Loucy (cell line): ENCODE measurements around the gene OAF.

Experiments used
- H2AFZ ChIP-seq: fragments of 200-600 bp; sonication (generic); 2 replicates; pipeline ENCODE4 v1.6.0; 2016; ENCODE audit warnings: antibody characterized with exemption, mild to moderate bottlenecking, low read length, moderate library complexity
- H3F3A ChIP-seq: fragments of 200-600 bp; 2 replicates; pipeline ENCODE4 v1.6.0; 2016; ENCODE audit warnings: antibody characterized with exemption, low read depth, mild to moderate bottlenecking
- H3K27me3 ChIP-seq: fragments of 200-600 bp; sonication (generic); 2 replicates; pipeline ENCODE4 v1.6.1; 2014; ENCODE audit warnings: low read length, mild to moderate bottlenecking; ENCODE audit not compliant: insufficient read depth, poor library complexity, severe bottlenecking
- H3K36me3 ChIP-seq: fragments of 200-600 bp; sonication (generic); 2 replicates; pipeline ENCODE4 v1.6.1; 2016; ENCODE audit warnings: low read length; ENCODE audit not compliant: insufficient read depth
- H3K4me1 ChIP-seq: fragments of 200-600 bp; sonication (generic); 2 replicates; pipeline ENCODE4 v1.5.1; 2014; ENCODE audit warnings: low read length, mild to moderate bottlenecking; ENCODE audit not compliant: insufficient read depth, poor library complexity, severe bottlenecking
- H3K4me2 ChIP-seq: fragments of 200-600 bp; sonication (generic); 2 replicates; pipeline ENCODE4 v1.6.0; 2014; ENCODE audit warnings: antibody characterized with exemption, low read length, low read depth, mild to moderate bottlenecking; ENCODE audit not compliant: poor library complexity, severe bottlenecking
- H3K4me3 ChIP-seq: fragments of 200-600 bp; sonication (generic); 2 replicates; pipeline ENCODE4 v1.5.1; 2014; ENCODE audit warnings: low read length, mild to moderate bottlenecking, mixed read lengths; ENCODE audit not compliant: poor library complexity, severe bottlenecking
- H3K79me2 ChIP-seq: fragments of 200-600 bp; sonication (generic); 2 replicates; pipeline ENCODE4 v1.6.1; 2014; ENCODE audit warnings: low read length; ENCODE audit not compliant: insufficient read depth
- H3K9ac ChIP-seq: fragments of 200-600 bp; sonication (generic); 2 replicates; pipeline ENCODE4 v1.6.0; 2014; ENCODE audit warnings: mild to moderate bottlenecking, low read depth, low read length, moderate library complexity; ENCODE audit not compliant: poor library complexity, severe bottlenecking
- H3K9me2 ChIP-seq: fragments of 200-600 bp; sonication (generic); replicated peaks from 2 replicates; pipeline ENCODE4 v1.6.1; 2016; ENCODE audit warnings: low read depth, low read length, mixed read lengths
- H3K9me3 ChIP-seq: fragments of 200-600 bp; sonication (generic); 2 replicates; pipeline ENCODE4 v1.6.1; 2014; ENCODE audit warnings: mild to moderate bottlenecking, antibody characterized with exemption, low read length, low read depth; ENCODE audit not compliant: insufficient read depth
- H4K20me1 ChIP-seq: fragments of 200-600 bp; sonication (generic); 2 replicates; pipeline ENCODE4 v1.6.0; 2014; ENCODE audit warnings: antibody characterized with exemption, low read length, mild to moderate bottlenecking; ENCODE audit not compliant: insufficient read depth, poor library complexity, severe bottlenecking
- EZH2phosphoT487 ChIP-seq: fragments of 200-600 bp; IDR thresholded peaks from 2 replicates; pipeline ENCODE4 v1.6.1; 2018; ENCODE audit warnings: antibody characterized with exemption, mild to moderate bottlenecking, moderate library complexity, borderline replicate concordance
- TF ChIP-seq, protein P1 (sequence below): fragments of 200-600 bp; sonication (generic); conservative IDR thresholded peaks from 2 replicates; pipeline ENCODE4 v1.5.1; 2014; ENCODE audit warnings: mild to moderate bottlenecking, antibody characterized with exemption, low read length

The OAF gene

GRCh38 chr11:120233207-120233803 is 22.5 kb downstream of the OAF start:
- Histone ChIP-seq H4K20me1 (no peaks in the 10 kb centered on the region), H3K79me2 (no peaks in the 10 kb centered on the region), H3K4me2 (no peak overlapping the region), H3K4me3 (no peak overlapping the region), H3K9me2 (no peaks in the 10 kb centered on the region), H3F3A (no peaks in the 10 kb centered on the region), H3K4me1 (no peaks in the 10 kb centered on the region), H3K9me3 (no peaks in the 10 kb centered on the region), H3K27me3 (no peaks in the 10 kb centered on the region), H3K9ac (no peak overlapping the region), H2AFZ (no peak overlapping the region), H3K36me3 (no peaks in the 10 kb centered on the region)
- TF ChIP-seq EZH2phosphoT487, result no peak
- TF ChIP-seq, protein P1, sequence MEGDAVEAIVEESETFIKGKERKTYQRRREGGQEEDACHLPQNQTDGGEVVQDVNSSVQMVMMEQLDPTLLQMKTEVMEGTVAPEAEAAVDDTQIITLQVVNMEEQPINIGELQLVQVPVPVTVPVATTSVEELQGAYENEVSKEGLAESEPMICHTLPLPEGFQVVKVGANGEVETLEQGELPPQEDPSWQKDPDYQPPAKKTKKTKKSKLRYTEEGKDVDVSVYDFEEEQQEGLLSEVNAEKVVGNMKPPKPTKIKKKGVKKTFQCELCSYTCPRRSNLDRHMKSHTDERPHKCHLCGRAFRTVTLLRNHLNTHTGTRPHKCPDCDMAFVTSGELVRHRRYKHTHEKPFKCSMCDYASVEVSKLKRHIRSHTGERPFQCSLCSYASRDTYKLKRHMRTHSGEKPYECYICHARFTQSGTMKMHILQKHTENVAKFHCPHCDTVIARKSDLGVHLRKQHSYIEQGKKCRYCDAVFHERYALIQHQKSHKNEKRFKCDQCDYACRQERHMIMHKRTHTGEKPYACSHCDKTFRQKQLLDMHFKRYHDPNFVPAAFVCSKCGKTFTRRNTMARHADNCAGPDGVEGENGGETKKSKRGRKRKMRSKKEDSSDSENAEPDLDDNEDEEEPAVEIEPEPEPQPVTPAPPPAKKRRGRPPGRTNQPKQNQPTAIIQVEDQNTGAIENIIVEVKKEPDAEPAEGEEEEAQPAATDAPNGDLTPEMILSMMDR, result no peak

GRCh38 chr11:120235024-120235628 is 24.3 kb downstream of the OAF start:
- Histone ChIP-seq H3K4me1 (no peaks in the 10 kb centered on the region), H3K4me3 (no peak overlapping the region), H3K9me3 (no peaks in the 10 kb centered on the region), H4K20me1 (no peaks in the 10 kb centered on the region), H3F3A (no peaks in the 10 kb centered on the region), H3K9ac (no peak overlapping the region), H3K36me3 (no peaks in the 10 kb centered on the region), H3K9me2 (no peaks in the 10 kb centered on the region), H2AFZ (no peak overlapping the region), H3K27me3 (no peaks in the 10 kb centered on the region), H3K4me2 (no peak overlapping the region), H3K79me2 (no peaks in the 10 kb centered on the region)
- TF ChIP-seq, protein P1, result peak; percentile 95
- no peak for TF ChIP-seq EZH2phosphoT487

DNA sequence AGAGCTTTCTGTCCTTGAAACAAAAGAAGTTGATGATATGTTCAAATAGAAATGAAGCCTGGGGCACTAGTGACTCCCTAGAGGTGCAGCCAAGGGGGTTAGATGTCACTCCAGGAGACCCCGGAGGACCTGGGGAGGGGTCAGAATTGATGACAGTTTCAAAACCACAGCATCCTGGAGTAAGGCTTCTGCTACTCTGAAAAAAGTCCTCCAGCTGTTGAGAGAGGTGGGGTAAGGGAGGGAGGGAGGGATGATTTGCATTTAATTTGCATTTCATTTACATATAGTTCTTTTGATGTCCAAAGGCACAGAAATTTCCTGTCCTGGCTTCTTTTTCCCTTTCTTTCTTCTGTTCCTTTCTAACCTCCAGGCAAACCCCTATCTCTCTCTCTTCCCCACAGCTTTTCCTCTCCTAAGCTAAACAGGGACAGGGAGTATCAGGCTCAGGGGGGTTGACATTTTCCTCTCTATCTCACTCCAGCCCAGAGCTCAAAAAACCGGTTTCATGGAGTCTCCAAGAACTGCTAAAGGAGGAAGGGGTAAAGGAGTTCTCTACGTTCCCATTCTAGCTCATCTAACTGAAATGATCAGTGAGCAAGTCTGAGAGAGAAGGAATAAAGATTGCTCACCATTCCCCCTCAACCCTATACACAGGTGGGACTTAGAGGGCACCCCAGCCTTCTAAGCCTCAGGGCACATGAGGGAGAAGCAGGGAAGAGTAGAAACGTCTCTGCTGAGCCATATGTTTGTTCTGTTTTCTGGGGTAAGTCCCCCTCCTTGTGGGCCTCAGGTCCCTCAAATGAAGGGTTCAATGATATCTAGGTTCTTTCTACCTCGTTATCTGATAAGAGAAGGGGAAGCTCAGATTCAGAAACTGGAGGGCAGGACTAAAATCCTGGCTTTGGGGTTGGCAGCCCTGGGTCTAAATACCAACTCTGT is 25.6 kb downstream of the OAF start:
- Histone ChIP-seq H3K27me3 (no peaks in the 10 kb centered on the region), H2AFZ (no peak overlapping the region), H3K79me2 (no peaks in the 10 kb centered on the region), H3K9ac (no peak overlapping the region), H3K36me3 (no peaks in the 10 kb centered on the region), H3K9me2 (no peaks in the 10 kb centered on the region), H3K4me2 (no peak overlapping the region), H3F3A (no peaks in the 10 kb centered on the region), H3K9me3 (no peaks in the 10 kb centered on the region), H3K4me1 (no peaks in the 10 kb centered on the region), H3K4me3 (no peak overlapping the region), H4K20me1 (no peaks in the 10 kb centered on the region)
- TF ChIP-seq EZH2phosphoT487, result no peak
- TF ChIP-seq, protein P1, result no peak
